ENCODE measurements around the gene ANKRD33.

ANKRD33 gene

GRCh38 chr12:51862947-51863346 lies 25.0 kb upstream of the ANKRD33 start:
- DNase-seq: no peak

DNA sequence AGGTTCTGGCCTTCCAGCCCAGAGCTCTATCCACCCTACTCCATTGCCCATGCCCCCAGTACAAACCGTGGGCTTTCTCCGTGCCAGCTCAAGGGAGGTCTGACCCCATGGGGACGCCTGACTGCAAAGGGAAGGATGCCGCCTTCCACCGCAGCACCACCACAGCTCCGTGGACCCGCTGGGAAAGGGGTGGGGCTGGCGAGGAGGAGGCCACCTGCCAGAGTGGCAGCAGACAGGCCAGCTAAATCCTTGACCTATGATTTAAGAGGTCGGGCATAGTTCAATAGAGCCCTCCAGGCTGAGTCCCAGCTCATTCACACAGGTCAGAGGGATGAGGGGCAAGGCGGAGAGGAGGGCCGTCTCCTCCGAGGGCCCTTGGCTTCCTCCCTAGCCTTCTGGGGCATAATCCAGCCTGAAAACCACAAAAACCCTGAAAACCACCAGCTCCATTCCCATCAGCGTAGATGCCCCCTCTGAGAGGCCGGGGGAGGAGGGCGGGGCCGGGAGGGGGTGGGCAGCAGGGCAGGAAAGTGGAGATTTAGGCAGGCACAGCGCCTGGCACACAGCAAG lies 24.5 kb upstream of the ANKRD33 start:
- no peak for DNase-seq

GRCh38 chr12:51863933-51864832 lies 23.7 kb upstream of the ANKRD33 start:
- no peak for DNase-seq

- DNase-seq: no peak
These were observed 22.9 kb upstream of the ANKRD33 start for GRCh38 chr12:51864833-51865670.

DNA sequence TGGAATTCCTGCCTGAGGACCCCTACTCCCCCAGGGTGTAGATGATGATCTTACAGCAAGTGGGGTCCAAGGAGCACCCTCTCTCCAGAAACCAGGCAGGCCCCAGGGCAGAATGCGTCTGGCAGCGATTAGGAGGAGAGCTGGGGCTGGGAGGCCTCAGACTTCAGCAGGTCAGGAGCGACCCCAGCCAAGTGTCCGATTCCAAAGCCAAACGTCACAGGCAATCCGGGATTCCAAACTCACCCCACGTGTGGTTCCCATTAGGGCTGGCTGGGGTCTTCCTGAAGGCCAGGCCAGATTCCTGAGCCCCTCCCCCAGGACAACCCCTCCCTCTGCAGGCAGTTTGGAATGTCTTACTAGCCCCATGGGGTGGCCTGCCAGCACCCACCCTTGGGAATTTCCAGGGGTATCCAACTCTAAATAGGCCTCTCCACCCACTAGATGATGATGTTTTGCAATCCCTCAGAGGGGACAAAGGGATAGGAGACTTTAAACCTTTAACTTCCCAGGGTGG lies 22.1 kb upstream of the ANKRD33 start:
- no peak for DNase-seq

DNA sequence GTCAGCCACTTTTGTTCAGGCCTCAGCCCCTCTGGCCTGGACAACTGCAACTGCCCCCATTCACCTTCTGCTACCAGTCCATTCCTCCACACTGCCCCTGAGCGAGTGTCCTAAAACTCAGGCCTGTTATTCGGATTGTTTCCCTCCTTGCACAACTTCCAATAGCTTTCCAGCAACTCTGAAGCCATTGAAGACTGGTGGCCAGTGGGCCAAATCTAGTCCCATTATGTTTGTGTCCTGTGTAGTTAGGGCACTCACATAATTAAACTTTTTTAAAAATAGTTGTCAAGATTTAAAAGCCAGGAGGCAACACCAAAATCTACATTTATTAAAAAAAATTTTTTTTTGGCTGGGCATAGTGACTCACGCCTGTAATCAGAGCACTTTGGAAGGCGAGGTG lies 21.6 kb upstream of the ANKRD33 start:
- DNase-seq: no peak

DNA sequence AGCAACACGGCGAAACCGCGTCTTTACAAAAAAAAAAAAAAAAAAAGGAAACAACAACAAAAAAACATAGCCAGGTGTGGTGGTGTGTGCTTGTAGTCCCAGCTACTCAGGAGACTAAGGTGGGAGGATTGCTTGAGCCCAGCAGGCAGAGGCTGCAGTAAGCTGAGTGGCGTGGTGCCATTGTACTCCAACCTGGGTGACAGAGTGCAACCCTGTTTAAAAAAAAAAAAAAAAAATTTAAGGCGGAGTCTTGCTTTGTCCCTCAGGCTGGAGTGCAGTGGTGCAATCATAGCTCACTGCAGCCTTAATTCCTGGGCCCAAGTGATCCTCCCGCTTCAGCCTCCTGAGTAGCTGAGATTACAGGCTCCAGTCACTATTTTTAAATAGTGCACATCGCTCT lies 21.1 kb upstream of the ANKRD33 start:
- no peak for DNase-seq

DNA sequence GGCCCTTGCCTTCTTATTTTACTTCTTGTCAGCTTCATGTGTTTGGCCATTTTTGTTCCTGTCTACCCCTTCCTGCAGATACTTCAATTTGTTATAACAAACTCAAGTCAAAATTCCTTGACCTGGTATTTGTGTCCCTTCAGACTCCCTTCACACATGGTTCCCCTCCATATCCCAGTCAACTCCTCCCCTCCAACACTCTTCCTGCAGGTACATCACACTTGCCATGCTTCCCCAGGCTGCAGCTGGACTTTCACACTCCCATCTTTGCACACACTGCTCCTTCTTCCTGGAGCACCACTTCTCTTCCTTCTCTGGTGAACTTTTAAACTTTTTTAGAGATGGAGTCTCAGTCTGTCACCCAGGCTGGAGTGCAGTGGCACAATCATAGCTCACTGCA lies 20.5 kb upstream of the ANKRD33 start:
- DNase-seq: no peak

GRCh38 chr12:51867796-51868428 lies 20.0 kb upstream of the ANKRD33 start:
- DNase-seq: no peak

- no peak for DNase-seq
These were observed 18.9 kb upstream of the ANKRD33 start for GRCh38 chr12:51868821-51869495.

- DNase-seq: no peak
These were observed 18.4 kb upstream of the ANKRD33 start for GRCh38 chr12:51869496-51869865.

- no peak for DNase-seq
These were observed 18.0 kb upstream of the ANKRD33 start for GRCh38 chr12:51869931-51870330.

- DNase-seq: no peak
These were observed 17.4 kb upstream of the ANKRD33 start for GRCh38 chr12:51870504-51870903.

DNA sequence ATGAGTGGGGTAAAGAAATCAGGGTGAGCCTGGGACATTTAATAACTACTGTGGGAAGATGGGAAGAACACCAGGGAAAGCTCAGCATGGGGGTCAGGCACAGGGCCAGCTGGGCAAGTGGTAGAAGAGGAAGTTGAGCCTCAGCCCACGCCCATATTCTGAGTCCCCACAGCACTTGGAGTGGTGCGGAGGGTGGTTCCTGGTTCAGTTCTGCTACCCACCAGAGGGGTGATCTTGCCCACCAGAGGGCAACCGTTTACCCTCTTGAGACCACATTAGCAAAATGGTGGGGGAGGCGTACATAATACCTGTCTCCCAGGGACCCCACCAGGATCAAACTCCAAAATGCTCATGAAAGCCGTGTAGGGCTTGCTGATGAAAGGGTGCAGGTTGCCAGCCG lies 16.8 kb upstream of the ANKRD33 start:
- DNase-seq: no peak

DNA sequence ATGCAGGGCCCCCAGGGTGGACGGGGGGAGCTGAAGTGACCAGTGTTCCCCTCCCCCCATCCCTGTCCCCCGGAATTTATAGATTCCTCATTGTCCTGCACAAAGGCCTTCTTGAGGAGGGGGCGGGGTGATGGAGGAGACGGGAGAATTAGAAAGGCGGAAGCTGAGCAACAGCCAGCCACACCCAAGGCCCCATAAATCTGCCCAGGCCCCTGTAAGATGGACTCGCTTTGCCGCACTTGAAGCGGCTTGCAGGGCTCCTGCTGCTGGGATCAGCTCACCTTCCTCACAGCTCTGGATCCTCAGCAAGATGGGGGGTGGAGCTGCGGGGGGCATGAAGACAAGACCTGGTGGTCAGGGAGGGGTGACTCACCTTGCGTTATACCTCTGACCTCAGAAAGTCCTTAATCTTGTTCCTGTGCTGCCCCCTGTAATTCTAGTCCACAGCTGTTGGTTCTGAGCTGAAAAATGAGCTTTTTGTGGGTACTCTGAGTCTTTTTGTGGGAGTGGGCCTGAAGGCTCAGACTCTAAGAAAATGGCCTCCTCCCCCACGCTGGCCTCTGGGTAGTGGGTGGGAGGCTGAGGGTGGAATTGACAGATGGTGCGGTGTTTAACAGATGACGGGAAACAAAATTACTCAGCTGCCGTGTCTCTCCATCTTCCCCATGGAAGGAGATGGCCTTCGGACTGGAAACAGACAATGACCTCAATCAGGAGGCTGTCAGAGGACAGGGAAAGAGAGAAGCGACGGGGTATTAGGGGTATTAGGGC lies 15.8 kb upstream of the ANKRD33 start:
- DNase-seq: no peak

DNA sequence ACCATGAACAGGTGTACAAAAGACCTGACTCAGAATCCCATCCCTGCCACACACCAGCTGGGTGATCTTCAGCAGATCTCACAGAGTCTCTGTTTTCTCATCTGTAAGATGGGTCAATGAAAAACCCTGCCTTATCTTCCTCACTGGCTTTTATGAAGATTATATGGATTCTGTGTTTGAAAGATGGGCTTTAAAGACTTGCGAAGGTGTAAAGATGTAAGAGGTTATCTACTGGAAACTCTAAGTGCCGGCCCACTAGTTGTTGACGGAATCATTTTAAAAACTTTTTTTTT lies 15.3 kb upstream of the ANKRD33 start:
- DNase-seq: no peak

DNA sequence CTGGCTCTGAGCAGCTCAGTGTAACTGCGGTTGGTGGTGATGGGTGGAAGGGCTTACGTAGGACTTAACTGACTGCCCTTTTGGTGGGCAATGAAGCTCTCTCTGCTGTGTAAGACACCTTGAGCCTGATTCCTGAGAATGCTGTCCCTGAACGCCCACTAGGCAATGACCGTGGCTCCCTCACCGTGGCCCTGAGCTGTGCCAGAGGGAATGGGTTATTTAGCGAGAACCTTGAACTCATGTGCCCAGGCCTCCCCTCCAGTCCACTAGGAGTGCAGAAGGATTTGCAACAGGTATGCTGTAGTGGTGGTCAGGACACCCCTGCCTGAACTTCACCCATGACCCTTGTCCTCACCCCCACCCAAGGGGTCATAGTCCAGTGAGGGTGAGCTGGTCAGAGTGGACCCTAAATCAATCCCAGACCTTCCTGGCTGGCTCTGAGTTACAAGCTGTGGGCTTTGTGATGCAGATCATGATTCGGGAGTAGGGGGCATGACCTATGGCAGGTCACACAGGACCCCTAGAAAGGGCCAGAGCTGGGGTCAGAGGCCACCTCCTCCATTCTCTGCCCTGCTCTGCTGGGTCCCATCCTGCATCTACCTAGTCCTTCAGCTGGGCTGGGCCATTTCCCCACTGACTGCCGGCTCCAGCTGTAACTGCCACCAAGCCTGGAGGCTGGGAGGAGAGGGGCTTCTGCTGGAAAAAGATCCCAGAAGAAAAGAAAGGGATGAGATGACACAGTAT lies 14.5 kb upstream of the ANKRD33 start:
- no peak for DNase-seq

DNA sequence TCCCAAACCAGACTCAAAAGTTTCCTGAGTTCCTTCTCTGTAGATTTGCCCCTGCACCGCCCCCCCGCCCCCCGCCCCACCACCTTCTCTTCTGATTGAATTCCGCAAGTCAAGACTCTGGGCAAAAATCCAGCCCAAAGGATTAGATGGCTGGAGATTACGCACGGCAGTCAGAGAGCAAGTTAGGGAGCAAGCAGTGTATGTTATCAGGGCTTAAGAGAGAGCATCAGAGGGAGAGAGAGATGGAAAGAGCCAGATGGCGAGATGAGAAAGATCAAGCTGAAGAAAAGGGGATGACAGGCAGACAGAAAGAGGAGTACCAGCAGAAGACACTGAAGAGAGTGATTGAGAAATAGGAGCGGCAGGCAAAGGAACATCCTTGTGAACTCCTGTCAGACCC lies 13.9 kb upstream of the ANKRD33 start:
- no peak for DNase-seq

DNA sequence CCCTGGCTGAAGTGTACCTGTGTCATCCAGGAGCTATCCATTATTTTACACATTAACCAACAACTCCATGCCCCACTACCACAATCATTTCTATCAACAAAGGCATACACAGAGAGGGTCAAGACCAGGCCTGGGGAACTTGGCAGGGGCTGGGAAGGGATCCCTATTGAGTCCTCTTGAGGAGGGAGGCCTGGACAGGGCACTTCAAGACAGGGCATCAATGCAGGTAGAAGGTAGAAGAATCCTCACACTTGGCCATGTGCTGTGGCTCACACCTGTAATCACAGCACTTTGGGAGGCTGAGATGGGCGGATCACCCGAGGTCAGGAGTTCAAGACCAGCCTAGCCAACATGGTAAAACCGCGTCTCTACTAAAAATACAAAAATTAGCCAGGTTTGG lies 13.4 kb upstream of the ANKRD33 start:
- DNase-seq: no peak

GRCh38 chr12:51879102-51879501 lies 8.8 kb upstream of the ANKRD33 start:
- DNase-seq: no peak

GRCh38 chr12:51883295-51883694 lies 4.6 kb upstream of the ANKRD33 start:
- no peak for DNase-seq

Data from KG1 (cell line).